WI38 (cell line): ENCODE results near the gene ENTR1.

Source experiments
- H3K4me3 ChIP-seq: 2 replicates; pipeline ENCODE4 v1.5.1; 2011; ENCODE audit warnings: low read depth, mild to moderate bottlenecking, control low read depth, low read length
- TF ChIP-seq, protein P1 (sequence below): IDR thresholded peaks from 2 replicates; pipeline ENCODE4 v1.5.1; 2012; ENCODE audit warnings: low read depth, mild to moderate bottlenecking, control low read depth, low read length

ENTR1 gene, protein sequence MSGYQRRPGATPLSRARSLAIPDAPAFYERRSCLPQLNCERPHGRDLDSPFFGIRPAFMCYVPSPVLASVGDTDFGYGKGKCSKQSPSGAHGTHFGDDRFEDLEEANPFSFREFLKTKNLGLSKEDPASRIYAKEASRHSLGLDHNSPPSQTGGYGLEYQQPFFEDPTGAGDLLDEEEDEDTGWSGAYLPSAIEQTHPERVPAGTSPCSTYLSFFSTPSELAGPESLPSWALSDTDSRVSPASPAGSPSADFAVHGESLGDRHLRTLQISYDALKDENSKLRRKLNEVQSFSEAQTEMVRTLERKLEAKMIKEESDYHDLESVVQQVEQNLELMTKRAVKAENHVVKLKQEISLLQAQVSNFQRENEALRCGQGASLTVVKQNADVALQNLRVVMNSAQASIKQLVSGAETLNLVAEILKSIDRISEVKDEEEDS

DNA sequence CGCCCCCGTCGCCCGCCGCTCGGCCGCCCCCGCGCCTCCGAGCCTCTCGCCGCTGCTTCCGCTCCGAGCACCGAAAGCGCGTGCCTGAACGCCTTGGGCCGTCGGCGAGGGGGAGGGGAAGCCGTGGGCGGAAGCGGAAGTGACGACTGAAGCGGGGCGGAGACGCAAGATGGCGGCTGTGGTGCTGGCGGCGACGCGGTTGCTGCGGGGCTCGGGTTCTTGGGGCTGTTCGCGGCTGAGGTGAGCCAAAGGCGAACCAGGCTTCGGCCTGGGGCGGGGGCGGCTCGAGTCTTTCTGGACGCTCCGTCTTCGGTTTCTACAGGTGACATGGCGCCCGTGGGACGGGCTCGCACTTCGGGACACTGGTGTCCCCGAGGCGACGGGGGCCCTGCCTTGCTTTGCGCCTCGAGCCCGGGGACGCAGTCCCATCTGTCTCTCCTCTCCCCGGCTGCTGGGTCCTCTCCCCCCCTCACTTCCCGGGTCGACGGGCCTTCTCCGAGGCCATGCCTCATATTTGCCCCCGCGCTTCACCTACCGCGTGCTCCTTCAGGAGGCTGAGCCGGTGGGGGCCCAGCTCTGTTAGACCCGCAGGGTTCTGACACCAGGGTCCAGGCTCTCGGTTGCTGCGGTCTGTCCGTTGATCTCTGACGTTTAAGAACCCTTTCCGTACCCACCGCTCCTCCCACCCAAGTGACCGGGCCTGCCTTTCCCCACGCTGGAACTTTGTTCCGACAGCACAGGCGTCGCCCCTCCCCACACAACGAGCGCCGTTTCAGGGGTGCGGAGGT lies at the start of gene ENTR1, which contains the start of gene PMPCA:
ENTR1 (minus strand) TSS at position 115 of the 788 bp plus-strand sequence. CDS start 217 bp downstream, outside the sequence.
PMPCA (plus strand) TSS at position 159 of the 788 bp plus-strand sequence; CDS start at position 170, 11 bp downstream.
- TF ChIP-seq, protein P1, sequence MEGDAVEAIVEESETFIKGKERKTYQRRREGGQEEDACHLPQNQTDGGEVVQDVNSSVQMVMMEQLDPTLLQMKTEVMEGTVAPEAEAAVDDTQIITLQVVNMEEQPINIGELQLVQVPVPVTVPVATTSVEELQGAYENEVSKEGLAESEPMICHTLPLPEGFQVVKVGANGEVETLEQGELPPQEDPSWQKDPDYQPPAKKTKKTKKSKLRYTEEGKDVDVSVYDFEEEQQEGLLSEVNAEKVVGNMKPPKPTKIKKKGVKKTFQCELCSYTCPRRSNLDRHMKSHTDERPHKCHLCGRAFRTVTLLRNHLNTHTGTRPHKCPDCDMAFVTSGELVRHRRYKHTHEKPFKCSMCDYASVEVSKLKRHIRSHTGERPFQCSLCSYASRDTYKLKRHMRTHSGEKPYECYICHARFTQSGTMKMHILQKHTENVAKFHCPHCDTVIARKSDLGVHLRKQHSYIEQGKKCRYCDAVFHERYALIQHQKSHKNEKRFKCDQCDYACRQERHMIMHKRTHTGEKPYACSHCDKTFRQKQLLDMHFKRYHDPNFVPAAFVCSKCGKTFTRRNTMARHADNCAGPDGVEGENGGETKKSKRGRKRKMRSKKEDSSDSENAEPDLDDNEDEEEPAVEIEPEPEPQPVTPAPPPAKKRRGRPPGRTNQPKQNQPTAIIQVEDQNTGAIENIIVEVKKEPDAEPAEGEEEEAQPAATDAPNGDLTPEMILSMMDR, result no peak
- H3K4me3 ChIP-seq, result peak within 1 kb of the TSS; percentile 97

DNA sequence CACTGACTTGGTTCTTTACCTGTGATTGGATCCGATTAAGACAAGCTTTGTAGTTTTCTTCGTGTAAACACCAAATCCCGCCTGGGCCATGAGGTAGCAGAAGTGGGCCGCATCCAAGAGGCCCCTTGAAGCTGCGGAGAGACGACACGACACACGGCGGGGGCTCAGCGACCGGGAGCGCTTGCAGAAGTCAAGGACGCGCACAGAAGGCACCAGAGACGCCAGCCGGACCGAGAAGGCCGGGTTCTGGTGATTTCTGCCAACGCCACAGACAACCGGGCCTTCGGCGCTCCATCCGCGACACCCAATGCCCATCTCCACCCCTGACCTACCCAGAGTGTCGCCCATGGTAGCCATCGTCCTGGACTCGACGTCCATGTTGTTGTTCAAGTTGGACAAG lies 49.0 kb upstream of the ENTR1 start:
- no peak overlapping the region for H3K4me3 ChIP-seq
- TF ChIP-seq, protein P1, result no peak

DNA sequence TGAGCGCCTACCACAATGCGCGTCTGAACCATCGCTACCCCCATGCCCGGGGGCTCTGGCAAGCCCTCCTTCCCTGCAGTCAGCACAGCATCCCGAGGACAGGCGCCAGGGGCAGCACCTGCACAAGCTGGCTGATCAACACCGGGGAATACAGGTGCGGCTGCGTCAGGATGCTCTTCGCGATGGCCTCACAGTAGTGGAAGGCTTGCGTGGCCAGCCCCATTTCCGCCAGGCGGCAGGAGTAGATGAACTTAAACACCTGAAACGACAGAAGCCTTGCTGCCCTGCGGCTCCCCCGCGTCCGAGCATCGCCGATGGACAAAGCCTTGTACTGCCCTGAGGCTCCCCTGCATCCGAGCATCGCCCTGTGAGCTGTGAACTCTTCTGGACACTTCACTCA lies 46.9 kb upstream of the ENTR1 start:
- H3K4me3 ChIP-seq, result no peak overlapping the region
- TF ChIP-seq, protein P1, result no peak

DNA sequence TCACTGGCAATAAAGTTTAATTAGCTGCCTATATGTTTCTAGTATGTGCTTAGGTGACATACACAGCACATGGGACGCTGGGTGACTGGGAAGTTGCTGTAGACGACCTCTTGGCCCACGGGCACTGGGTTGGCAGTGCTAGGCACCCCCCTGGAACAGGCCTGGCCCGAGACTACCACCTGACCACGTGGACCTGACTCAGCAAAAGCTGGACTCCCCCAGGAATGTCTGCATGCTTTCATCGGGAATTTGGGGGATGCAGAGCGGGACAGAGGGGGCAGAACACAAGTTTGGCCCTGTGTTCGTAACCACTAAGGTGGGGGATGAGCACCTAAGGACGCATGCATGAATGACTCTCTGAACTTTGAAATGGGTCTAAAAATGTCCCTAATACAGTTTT lies 45.8 kb upstream of the ENTR1 start:
- H3K4me3 ChIP-seq, result no peak overlapping the region
- TF ChIP-seq, protein P1, result no peak

DNA sequence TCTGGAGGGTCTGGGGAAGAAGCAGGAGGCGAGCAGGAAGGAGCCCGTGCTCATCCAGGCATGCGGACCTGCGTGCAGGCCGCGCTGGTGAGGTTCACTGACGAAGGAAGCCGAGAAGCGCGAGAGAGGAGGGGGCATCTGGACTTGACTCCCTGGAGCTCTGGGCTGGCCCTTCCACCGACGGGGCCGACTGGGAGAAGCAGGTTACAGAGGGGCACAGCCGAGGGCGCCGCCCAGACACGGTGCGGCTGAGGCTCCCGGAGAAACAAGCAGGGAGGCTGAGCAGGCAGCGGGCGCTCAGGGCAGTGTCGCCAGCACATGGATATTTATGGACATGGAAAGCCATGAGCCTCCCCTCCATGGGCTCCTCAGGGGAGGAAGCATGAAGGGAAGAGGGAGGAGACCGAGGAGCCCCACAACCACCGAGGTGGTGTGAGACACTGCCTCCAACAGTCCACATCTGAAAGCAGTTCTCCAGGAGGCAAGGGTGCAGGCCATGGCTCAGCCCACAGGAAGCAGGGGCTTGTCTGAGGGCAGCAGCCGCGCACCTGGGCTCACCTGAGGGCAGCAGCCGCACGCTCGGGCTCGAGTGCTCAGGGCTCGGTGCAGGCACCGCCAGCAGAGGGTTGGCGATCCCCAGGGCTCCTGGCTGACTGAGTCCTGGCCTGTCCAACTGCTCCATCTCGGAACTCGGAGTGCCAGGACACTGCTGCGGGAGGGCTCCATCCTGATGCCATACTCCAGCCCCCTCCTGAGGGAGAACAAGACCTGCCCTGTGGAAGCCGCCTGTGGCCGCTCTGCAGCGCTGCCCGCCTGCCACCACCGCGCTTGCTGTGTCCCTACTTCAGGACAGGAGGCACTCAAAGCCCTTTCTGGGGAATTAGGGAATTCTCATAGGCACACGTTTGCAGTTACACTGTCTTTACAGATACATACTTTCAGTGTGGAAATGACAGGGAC lies 44.9 kb upstream of the ENTR1 start:
- no peak overlapping the region for H3K4me3 ChIP-seq

More for the DNA sequence above, 44.9 kb upstream of the ENTR1 start:
- TF ChIP-seq, protein P1, result no peak
